ENCODE measurements around the gene ANKMY1. TPM values are rescaled to one million over a fixed set of nuclear protein-coding genes. Genes with fewer than 3 reads are reported as not detected.
A peak's percentile ranks its signal among the peaks of the same experiment; 100 is the strongest.

ANKMY1 gene
- total and polyA plus RNA-seq, 2 of the 8 experiments (the other 6 are each of a cell fraction or from before 2014, with no cell fraction given), result 4.5 to 4.8 TPM

GRCh38 chr2:240566203-240567136 is 8.7 kb upstream of the ANKMY1 start:
- Histone ChIP-seq H4K91ac (replicated peaks; ENCODE audit: insufficient read length, low read length) (no peak overlapping the region), H2BK20ac (ENCODE audit: low read length) (no peak overlapping the region), H3K27ac (ENCODE audit: low read depth, low read length) (no peak overlapping the region), H4K8ac (ENCODE audit: extremely low read depth, insufficient read depth, low read length) (peak overlapping the region; percentile 15; the same call in 1 of the 2 replicates), H3K23me2 (ENCODE audit: low read depth, low read length) (peaks cover 10% of the 10 kb centered on the region; the same call in 1 of the 2 replicates), H2AK5ac (ENCODE audit: low read depth, low read length) (no peak overlapping the region), H2BK120ac (replicated peaks; ENCODE audit: low read depth, low read length) (no peak overlapping the region), H3K4me2 (ENCODE audit: insufficient read depth in 1 of 2, low read depth in 2 of 2, low read length in 2 of 2) (peak overlapping the region; percentile 63 to 88), H3K23ac (ENCODE audit: insufficient read length) (no peak overlapping the region), H3K4ac (replicated peaks; ENCODE audit: insufficient read length, low read depth, low read length) (no peak overlapping the region), H2BK12ac (ENCODE audit: low read depth, low read length) (peak overlapping the region; percentile 35; the same call in 1 of the 2 replicates), H2AFZ (ENCODE audit: low read length) (peak overlapping the region; percentile 91; the same call in 1 of the 2 replicates), H2BK5ac (ENCODE audit: low read depth, low read length) (no peak overlapping the region; the same call in 1 of the 2 replicates), H3K27me3 (replicated peaks in 1 of 4; ENCODE audit: control insufficient read depth in 3 of 4, extremely low read depth in 1 of 4, insufficient read depth in 3 of 4, low read length in 3 of 4) (peaks cover 18 to 34% (median 30%) of the 10 kb centered on the region in 4 experiments), H4K20me1 (replicated peaks in 1 of 2; ENCODE audit: control insufficient read depth in 1 of 2, insufficient read depth in 2 of 2, low read length in 2 of 2) (peaks cover 3 to 12% of the 10 kb centered on the region in 2 experiments), H3K4me1 (replicated peaks in 1 of 4; ENCODE audit: control insufficient read depth in 3 of 4, insufficient read depth in 4 of 4, low read length in 3 of 4) (peaks cover 0 to 30% (median 21%) of the 10 kb centered on the region in 4 experiments; a peak in 6 of 7 replicates), H3K4me3 (ENCODE audit: extremely low read depth in 1 of 4, insufficient read depth in 2 of 4, low read depth in 3 of 4, low read length in 4 of 4) (peak overlapping the region in 2 of 4 experiments; percentile 19 to 49; a peak in 5 of 8 replicates), H3K9me3 (ENCODE audit: insufficient read depth in 2 of 2, low read depth in 1 of 2, low read length in 1 of 2) (no peaks in the 10 kb centered on the region), H3K56ac (replicated peaks; ENCODE audit: insufficient read length, low read depth, low read length) (no peak overlapping the region), H3K79me2 (ENCODE audit: control insufficient read depth in 1 of 2, insufficient read depth in 2 of 2, low read length in 2 of 2) (no peaks in the 10 kb centered on the region), H3K14ac (ENCODE audit: insufficient read length) (no peak overlapping the region), H3K9ac (replicated peaks in 1 of 4; ENCODE audit: extremely low read depth in 1 of 4, low read depth in 3 of 4, low read length in 3 of 4) (no peak overlapping the region), H2BK15ac (ENCODE audit: low read length) (no peak overlapping the region; the same call in 1 of the 2 replicates), H3K36me3 (ENCODE audit: control insufficient read depth in 2 of 4, insufficient read depth in 4 of 4, low read length in 3 of 4) (no peaks in the 10 kb centered on the region), H3K79me1 (ENCODE audit: low read depth, low read length) (no peaks in the 10 kb centered on the region), H4K5ac (ENCODE audit: insufficient read length, low read depth, low read length) (no peak overlapping the region), H3K18ac (ENCODE audit: extremely low read depth, low read length) (peak overlapping the region; percentile 60; the same call in 1 of the 2 replicates)
- ChIA-PET POLR2A (ENCODE audit: partially characterized antibody) (interaction anchor here (0.7 to 3.0 kb wide), 4 partner anchors 9 to 23 kb away, joined by 3 to 21 read pairs (median 4); partner anchors contain the start of genes ANKMY1 and CAPN10), CTCF (ENCODE audit: partially characterized antibody) (interaction anchor here (0.6 to 5.3 kb wide), 19 partner anchors 8 to 130 kb away, joined by 3 to 37 read pairs (median 4); partner anchors contain the start of genes ANKMY1 and CAPN10)
- 36% methylated on average over 34 of the region's 53 CpGs; no CpG with 5 or more reads in 1 of the 2 experiments for WGBS, 2 experiments (ENCODE audit: extremely low coverage in 1 of 2, insufficient coverage in 1 of 2, insufficient read length in 1 of 2, insufficient replicate concordance in 2 of 2, low coverage in 1 of 2, low lambda C conversion rate in 2 of 2, missing lambda C conversion rate in 1 of 2)
- DNase-seq (ENCODE audit: low read depth in 1 of 2, low spot score in 2 of 2) (peak in 1 of 2 experiments; percentile 87), FAIRE-seq (no peak)
- TF ChIP-seq GTF2F1 (IDR thresholded peaks at IDR 0.05; ENCODE audit: borderline replicate concordance, low read depth, low read length), result no peak
- TF ChIP-seq KDM4A (IDR thresholded peaks at IDR 0.05; ENCODE audit: low read depth, low read length, severe bottlenecking), result peak; percentile 68
- TF ChIP-seq, protein P1, sequence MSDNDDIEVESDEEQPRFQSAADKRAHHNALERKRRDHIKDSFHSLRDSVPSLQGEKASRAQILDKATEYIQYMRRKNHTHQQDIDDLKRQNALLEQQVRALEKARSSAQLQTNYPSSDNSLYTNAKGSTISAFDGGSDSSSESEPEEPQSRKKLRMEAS (IDR thresholded peaks at IDR 0.05), result peak; percentile 40; the same call in 1 of the 2 replicates
- TF ChIP-seq SIN3A (conservative IDR thresholded peaks at IDR 0.05 in 1 of 2, IDR thresholded peaks at IDR 0.05 in 1 of 2; ENCODE audit: low read depth in 1 of 2, low read length in 2 of 2), result 0 out of 4 replicates have a peak, but pooled peaks of 1 of the 2 experiments have one; percentile 42
- TF ChIP-seq TAF1 (IDR thresholded peaks at IDR 0.05; ENCODE audit: low read depth, low read length), result no peak
- TF ChIP-seq ATF3 (IDR thresholded peaks at IDR 0.05; ENCODE audit: insufficient read depth, low read depth, low read length), result no peak
- TF ChIP-seq POU5F1 (IDR thresholded peaks at IDR 0.05; ENCODE audit: low read depth, low read length), result no peak
- TF ChIP-seq EZH2 (IDR thresholded peaks at IDR 0.05; ENCODE audit: low read depth, low read length, severe bottlenecking), result no peak
